Measurements from ENCODE around the gene ZGPAT.
A peak's percentile ranks its signal among the peaks of the same experiment; 100 is the strongest.

ZGPAT gene

DNA sequence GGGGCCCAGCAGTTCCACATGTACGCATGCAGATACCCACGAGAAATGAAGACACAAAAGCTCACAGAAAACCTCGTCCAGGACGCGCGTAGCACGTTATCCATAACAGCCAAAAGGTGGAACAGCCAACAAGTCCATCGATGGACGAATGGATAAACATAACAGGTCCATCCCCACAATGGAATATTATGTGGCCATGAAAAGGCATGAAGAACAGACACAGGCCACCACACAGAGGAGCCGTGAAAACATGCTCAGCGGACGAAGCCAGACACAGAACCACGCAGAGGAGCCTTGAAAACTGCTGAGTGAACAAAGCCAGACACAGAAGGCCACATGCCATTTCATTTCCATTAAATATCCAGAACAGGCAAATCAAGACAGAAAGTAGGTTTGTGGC is 69.8 kb downstream of the ZGPAT start:
- no peak overlapping the region for H3K27ac Mint-ChIP-seq
- no peaks in the 10 kb centered on the region for H3K9me3 Mint-ChIP-seq

DNA sequence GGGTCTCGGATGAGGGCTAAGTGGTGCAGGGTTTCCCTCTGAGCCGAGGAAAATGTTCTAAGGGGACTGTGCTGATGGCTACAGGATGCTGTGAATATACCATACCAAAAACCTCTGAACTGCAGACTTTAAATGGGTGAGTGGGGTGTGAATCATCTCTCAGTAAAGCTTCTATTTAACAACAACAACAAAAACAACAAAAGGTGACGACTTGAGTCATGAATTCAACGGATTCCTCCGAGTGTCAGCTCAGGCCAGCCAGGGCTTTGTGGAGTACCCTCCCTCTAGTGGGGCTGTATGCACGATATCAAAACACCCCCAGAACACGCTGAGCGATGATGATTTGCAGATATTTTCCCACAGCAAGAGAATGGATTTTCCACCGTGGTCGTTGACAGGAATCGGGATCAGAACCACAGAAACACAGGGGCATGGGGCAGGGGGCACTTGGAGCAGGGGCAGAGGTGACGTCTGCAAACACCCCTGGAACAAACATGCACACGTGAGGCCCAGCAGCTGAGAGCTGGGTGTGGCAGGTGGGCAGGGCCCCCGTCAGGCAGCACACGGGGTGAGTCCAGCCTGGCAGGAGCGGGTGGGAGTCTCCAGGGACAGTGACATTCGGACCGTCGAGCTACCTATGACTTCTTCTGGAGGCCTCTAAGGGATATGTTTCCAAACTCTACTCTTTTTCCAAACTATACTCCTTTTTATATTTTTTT is 70.4 kb downstream of the ZGPAT start:
- no peak for ATAC-seq
- Mint-ChIP-seq H3K27ac (no peak overlapping the region), H3K4me1 (peaks cover 32% of the 10 kb centered on the region), H3K4me3 (no peak overlapping the region), H3K9me3 (no peaks in the 10 kb centered on the region), H3K27me3 (no peaks in the 10 kb centered on the region)
- DNase-seq = no peak

More for the DNA sequence above, 69.8 kb downstream of the ZGPAT start:
- Mint-ChIP-seq H3K4me3 (no peak overlapping the region), H3K27me3 (no peaks in the 10 kb centered on the region), H3K4me1 (peaks cover 30% of the 10 kb centered on the region)
- DNase-seq = no peak
- ATAC-seq = no peak

GRCh38 chr20:63778857-63779256 is 71.0 kb downstream of the ZGPAT start:
- Mint-ChIP-seq H3K9me3 (no peaks in the 10 kb centered on the region), H3K4me1 (peaks cover 32% of the 10 kb centered on the region), H3K4me3 (no peak overlapping the region), H3K27me3 (no peaks in the 10 kb centered on the region), H3K27ac (no peak overlapping the region)
- ATAC-seq (no peak), DNase-seq (no peak)

DNA sequence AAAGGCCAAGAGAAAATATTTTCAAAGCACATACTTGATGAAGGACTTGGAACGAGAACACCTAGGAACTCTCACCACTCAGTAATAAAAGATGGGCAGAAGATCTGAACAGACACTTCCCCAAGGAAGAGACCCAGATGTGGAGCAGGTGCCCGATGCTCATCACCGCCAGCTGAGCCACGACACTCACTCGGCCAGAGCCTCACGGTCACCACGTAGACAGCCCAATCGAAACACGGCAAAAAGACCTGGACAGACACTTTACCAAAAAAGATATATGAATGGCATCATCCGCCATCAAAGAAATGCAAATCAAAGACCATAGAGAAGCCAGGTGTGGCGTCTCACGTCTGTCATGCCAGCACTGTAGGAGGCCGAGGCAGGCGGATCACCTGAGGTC is 73.3 kb downstream of the ZGPAT start:
- no peaks in the 10 kb centered on the region for H3K27me3 Mint-ChIP-seq
- DNase-seq (no peak), ATAC-seq (no peak)
- H3K9me3 Mint-ChIP-seq = no peaks in the 10 kb centered on the region
- peaks cover 24% of the 10 kb centered on the region for H3K4me1 Mint-ChIP-seq
- peak overlapping the region in 1 of 2 donors; percentile 33 for H3K4me3 Mint-ChIP-seq
- H3K27ac Mint-ChIP-seq = no peak overlapping the region

GRCh38 chr20:63782051-63782471 is 74.2 kb downstream of the ZGPAT start:
- peak; percentile 95 for ATAC-seq
- peak; percentile 50 to 67 for DNase-seq
- Mint-ChIP-seq H3K4me1 (peaks cover 27% of the 10 kb centered on the region), H3K4me3 (peak overlapping the region in 1 of 2 donors; percentile 63), H3K9me3 (no peaks in the 10 kb centered on the region), H3K27me3 (no peaks in the 10 kb centered on the region), H3K27ac (no peak overlapping the region)

DNA sequence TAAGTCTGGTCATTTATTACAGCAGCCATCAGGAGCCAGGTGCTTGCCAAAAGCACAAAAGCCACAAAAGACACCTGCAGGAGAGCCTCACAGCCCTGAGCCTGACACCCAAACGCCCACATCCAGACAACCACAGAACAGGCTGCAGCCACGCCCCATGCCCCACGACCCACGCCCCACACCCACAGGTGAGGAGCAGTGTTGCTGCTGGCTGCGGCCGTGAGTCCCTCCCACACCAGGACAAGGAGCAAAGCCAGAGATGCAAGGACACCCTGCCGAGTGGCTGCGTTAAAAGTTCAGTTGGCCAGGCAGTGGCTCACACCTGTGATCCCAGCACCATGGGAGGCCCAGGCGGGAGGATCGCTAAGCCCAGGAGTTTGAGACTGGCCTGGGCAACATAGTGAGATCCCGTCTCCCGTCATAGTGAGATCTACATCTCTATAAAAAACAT is 74.7 kb downstream of the ZGPAT start:
- no peak for DNase-seq
- Mint-ChIP-seq H3K27me3 (no peaks in the 10 kb centered on the region), H3K9me3 (no peaks in the 10 kb centered on the region), H3K4me3 (peak overlapping the region in 1 of 2 donors; percentile 5), H3K27ac (no peak overlapping the region), H3K4me1 (peaks cover 27% of the 10 kb centered on the region)
- ATAC-seq = no peak

- Mint-ChIP-seq H3K27ac (no peak overlapping the region), H3K9me3 (no peaks in the 10 kb centered on the region), H3K4me3 (no peak overlapping the region), H3K27me3 (no peaks in the 10 kb centered on the region), H3K4me1 (peaks cover 27% of the 10 kb centered on the region)
- DNase-seq (no peak), ATAC-seq (no peak)
These were observed 76.1 kb downstream of the ZGPAT start for GRCh38 chr20:63783970-63784369.

GRCh38 chr20:63785691-63786131 is 77.9 kb downstream of the ZGPAT start:
- DNase-seq = no peak
- ATAC-seq = no peak
- Mint-ChIP-seq H3K4me3 (no peak overlapping the region), H3K27me3 (no peaks in the 10 kb centered on the region), H3K27ac (no peak overlapping the region), H3K9me3 (no peaks in the 10 kb centered on the region), H3K4me1 (peaks cover 27% of the 10 kb centered on the region)
